GM19397 (cell line): ENCODE results near the gene PRELID1.

Source experiments
- ATAC-seq: cut with Tn5 transposase; IDR thresholded peaks from one replicate; pipeline ENCODE4 v1.9.1; 2021; ENCODE audit warnings: mild to moderate bottlenecking, moderate library complexity; ENCODE audit not compliant: unreplicated experiment

PRELID1 gene

GRCh38 chr5:177312649-177313181, 9.1 kb downstream of the PRELID1 start:
- ATAC-seq, result peak; percentile 6

GRCh38 chr5:177313561-177314259, 10.1 kb downstream of the PRELID1 start:
- ATAC-seq, result no peak

GRCh38 chr5:177314376-177315342, 11.1 kb downstream of the PRELID1 start:
- no peak for ATAC-seq

GRCh38 chr5:177315411-177315810, 11.8 kb downstream of the PRELID1 start:
- no peak for ATAC-seq

GRCh38 chr5:177316005-177316404, 12.4 kb downstream of the PRELID1 start:
- ATAC-seq, result no peak

- ATAC-seq, result no peak
These were observed 14.4 kb downstream of the PRELID1 start for GRCh38 chr5:177317959-177318377.

GRCh38 chr5:177319913-177320588, 16.5 kb downstream of the PRELID1 start:
- no peak for ATAC-seq

- no peak for ATAC-seq
These were observed 17.3 kb downstream of the PRELID1 start for GRCh38 chr5:177320879-177321278.

- ATAC-seq, result no peak
These were observed 22.3 kb downstream of the PRELID1 start for GRCh38 chr5:177325868-177326381.

GRCh38 chr5:177327539-177328522, 24.2 kb downstream of the PRELID1 start:
- ATAC-seq, result no peak

GRCh38 chr5:177328545-177329231, 25.1 kb downstream of the PRELID1 start:
- no peak for ATAC-seq

- no peak for ATAC-seq
These were observed 26.3 kb downstream of the PRELID1 start for GRCh38 chr5:177329883-177330282.

- no peak for ATAC-seq
These were observed 27.6 kb downstream of the PRELID1 start for GRCh38 chr5:177330991-177331842.

- no peak for ATAC-seq
These were observed 28.7 kb downstream of the PRELID1 start for GRCh38 chr5:177332031-177332895.

GRCh38 chr5:177332896-177333260, 29.3 kb downstream of the PRELID1 start:
- no peak for ATAC-seq

GRCh38 chr5:177333420-177334154, 30.0 kb downstream of the PRELID1 start:
- ATAC-seq, result no peak

GRCh38 chr5:177334155-177334551, 30.6 kb downstream of the PRELID1 start:
- ATAC-seq, result no peak
